Thyroid gland (tissue), 4 donors: ENCODE results near the gene CIDEA. TPM values are rescaled to one million over a fixed set of nuclear protein-coding genes. Genes with fewer than 3 reads are reported as not detected.

Experiments
- DNase-seq, 2 donors: peaks; one replicate each; pipeline ENCODE4 v3.0.0-alpha.2; 2019
- H3K27ac ChIP-seq, 3 donors: fragments of 200-600 bp; sonication (generic); 1 replicate in 2 of 3; 2 replicates in 1 of 3; pipeline ENCODE4 v1.5.1; 2016 to 2019; ENCODE audit warnings: mild to moderate bottlenecking in 1 of 3, moderate library complexity in 1 of 3
- H3K27me3 ChIP-seq: fragments of 200-600 bp; sonication (generic); one replicate; pipeline ENCODE4 v1.5.1; 2019
- H3K36me3 ChIP-seq, 2 donors: fragments of 200-600 bp; sonication (generic); one replicate each; pipeline ENCODE4 v1.5.1; 2016 to 2019
- H3K4me1 ChIP-seq, 2 donors: fragments of 200-600 bp; sonication (generic); one replicate each; pipeline ENCODE4 v1.5.1; 2017 to 2019
- H3K4me3 ChIP-seq, 3 donors: fragments of 200-600 bp; sonication (generic); replicated peaks in 1 of 3; 1 replicate in 2 of 3; 2 replicates in 1 of 3; pipeline ENCODE4 v1.5.1; 2016; ENCODE audit warnings: mild to moderate bottlenecking in 1 of 3
- H3K9me3 ChIP-seq: fragments of 200-600 bp; sonication (generic); one replicate; pipeline ENCODE4 v1.5.1; 2017
- CTCF ChIP-seq, 6 experiments: fragments of 200-600 bp in 3 of 6; fragments of 450-650 bp in 3 of 6; sonication (generic) in 3 of 6; IDR thresholded peaks; one replicate each; pipeline ENCODE4 v1.5.1; 2016 to 2019; ENCODE audit warnings: antibody characterized with exemption in 6 of 6, mild to moderate bottlenecking in 2 of 6, inconsistent platforms in 1 of 6, moderate library complexity in 1 of 6
- POLR2A ChIP-seq, 2 donors: fragments of 450-650 bp; IDR thresholded peaks; one replicate each; pipeline ENCODE4 v1.6.1; 2017; ENCODE audit warnings: antibody characterized with exemption in 2 of 2, mild to moderate bottlenecking in 2 of 2, moderate library complexity in 1 of 2
- WGBS, 2 donors: methylation state at CpG; one replicate each; pipeline ENCODE4 v1.1.5; 2017; 5-methylcytosine and 5-hydroxymethylcytosine counted together
- intact Hi-C: fragments of 100-400 bp; cut with DNase I; formaldehyde crosslinking; loops from one replicate; pipeline ENCODE4 v1.15.1; 2023
- total RNA-seq, 4 donors: library from RNA; depleted of rRNA; stranded (reverse); fragments of >200 nt; gene quantifications; one replicate each; pipeline ENCODE4 v1.2.3, GENCODE V29; 2016

The CIDEA gene
- total RNA-seq, 4 donors from 2014 or later: 0.67 TPM; not detected in 3

GRCh38 chr18:12291690-12292089, 37.5 kb downstream of the CIDEA start:
- H3K27me3 ChIP-seq: no peaks in the 10 kb centered on the region
- TF ChIP-seq CTCF (IDR thresholded peaks at IDR 0.05) (no peak), POLR2A (IDR thresholded peaks at IDR 0.05) (no peak)
- H3K27ac ChIP-seq: no peak overlapping the region
- peaks cover 10 to 11% of the 10 kb centered on the region in 2 donors for H3K4me1 ChIP-seq
- DNase-seq: no peak
- intact Hi-C loops: no loop called here
- H3K9me3 ChIP-seq: no peaks in the 10 kb centered on the region
- no peaks in the 10 kb centered on the region for H3K36me3 ChIP-seq
- WGBS, 2 donors: 76 to 78% methylated on average over 14 of the region's 14 CpGs
- no peak overlapping the region for H3K4me3 ChIP-seq

- DNase-seq: no peak
- WGBS, 2 donors: 75 to 85% methylated on average over 8 to 11 of the region's 11 CpGs
- H3K27ac ChIP-seq: no peak overlapping the region
- TF ChIP-seq POLR2A (IDR thresholded peaks at IDR 0.05): no peak
- TF ChIP-seq CTCF (IDR thresholded peaks at IDR 0.05): no peak
- no peaks in the 10 kb centered on the region for H3K36me3 ChIP-seq
- H3K9me3 ChIP-seq: no peaks in the 10 kb centered on the region
- H3K27me3 ChIP-seq: no peaks in the 10 kb centered on the region
- intact Hi-C loops: no loop called here
- H3K4me3 ChIP-seq: no peak overlapping the region
- H3K4me1 ChIP-seq: peaks cover 2 to 3% of the 10 kb centered on the region in 2 donors
Measured at GRCh38 chr18:12293831-12294230, 39.7 kb downstream of the CIDEA start.

GRCh38 chr18:12295389-12296086, 41.4 kb downstream of the CIDEA start:
- no peak overlapping the region for H3K27ac ChIP-seq
- DNase-seq: no peak
- H3K36me3 ChIP-seq: no peaks in the 10 kb centered on the region
- H3K9me3 ChIP-seq: no peaks in the 10 kb centered on the region
- WGBS, 2 donors: 93 to 94% methylated on average over 18 of the region's 18 CpGs
- no peaks in the 10 kb centered on the region for H3K27me3 ChIP-seq
- H3K4me1 ChIP-seq: no peaks in the 10 kb centered on the region
- no peak overlapping the region for H3K4me3 ChIP-seq
- no peak for TF ChIP-seq POLR2A (IDR thresholded peaks at IDR 0.05)
- TF ChIP-seq CTCF (IDR thresholded peaks at IDR 0.05): no peak
- intact Hi-C loops: no loop called here

GRCh38 chr18:12296087-12296403, 41.9 kb downstream of the CIDEA start:
- H3K27ac ChIP-seq: no peak overlapping the region
- H3K9me3 ChIP-seq: no peaks in the 10 kb centered on the region
- no peak for TF ChIP-seq CTCF (IDR thresholded peaks at IDR 0.05)
- no peak for TF ChIP-seq POLR2A (IDR thresholded peaks at IDR 0.05)
- intact Hi-C loops: no loop called here
- no peak overlapping the region for H3K4me3 ChIP-seq
- H3K36me3 ChIP-seq: no peaks in the 10 kb centered on the region
- H3K27me3 ChIP-seq: no peaks in the 10 kb centered on the region
- 90 to 91% methylated on average over 3 of the region's 3 CpGs for WGBS, 2 donors
- no peaks in the 10 kb centered on the region for H3K4me1 ChIP-seq
- no peak for DNase-seq

- DNase-seq: no peak
- intact Hi-C loops: no loop called here
- H3K4me1 ChIP-seq: no peaks in the 10 kb centered on the region
- H3K4me3 ChIP-seq: no peak overlapping the region
- no peak overlapping the region for H3K27ac ChIP-seq
- H3K36me3 ChIP-seq: no peaks in the 10 kb centered on the region
- H3K27me3 ChIP-seq: no peaks in the 10 kb centered on the region
- no peaks in the 10 kb centered on the region for H3K9me3 ChIP-seq
- TF ChIP-seq POLR2A (IDR thresholded peaks at IDR 0.05) (no peak), CTCF (IDR thresholded peaks at IDR 0.05) (no peak)
- 86 to 93% methylated on average over 1 of the region's 1 CpG for WGBS, 2 donors
Measured at GRCh38 chr18:12296457-12296856, 42.3 kb downstream of the CIDEA start.
